Central memory CD8-positive, alpha-beta T cell (primary cell): ENCODE measurements around the gene POLD1.

Source experiments
- ATAC-seq: fragments of 150-1000 bp; cut with Tn5 transposase; replicated peaks from 2 replicates; pipeline ENCODE4 v1.10.0; 2022; ENCODE audit warnings: mild to moderate bottlenecking, moderate FRiP score, moderate number of reproducible peaks; ENCODE audit not compliant: poor library complexity, severe bottlenecking; ENCODE audit errors: extremely low read depth
- DNase-seq, 2 donors: peaks; one replicate each; pipeline ENCODE4 v3.0.0; 2021; ENCODE audit warnings: low spot score in 2 of 2
- H3K27ac Mint-ChIP-seq: one replicate; pipeline ENCODE4 v1.8.0; 2022; ENCODE audit warnings: low read depth, mild to moderate bottlenecking, moderate library complexity, mixed read lengths
- H3K27me3 Mint-ChIP-seq: one replicate; pipeline ENCODE4 v1.8.0; 2022; ENCODE audit warnings: mixed read lengths
- H3K36me3 Mint-ChIP-seq: one replicate; pipeline ENCODE4 v1.8.0; 2022; ENCODE audit warnings: mild to moderate bottlenecking, moderate library complexity, mixed read lengths; ENCODE audit not compliant: insufficient read depth
- H3K4me1 Mint-ChIP-seq: one replicate; pipeline ENCODE4 v1.8.0; 2022; ENCODE audit warnings: mixed read lengths
- H3K4me3 Mint-ChIP-seq: one replicate; pipeline ENCODE4 v1.8.0; 2022; ENCODE audit warnings: mild to moderate bottlenecking, moderate library complexity, mixed read lengths
- H3K9me3 Mint-ChIP-seq: one replicate; pipeline ENCODE4 v1.8.0; 2022; ENCODE audit warnings: mixed read lengths

The POLD1 gene

GRCh38 chr19:50376166-50377050 is 7.7 kb upstream of the POLD1 start, which contains the start of gene NR1H2:
TSS of gene NR1H2 (plus strand) at chr19:50376457. CDS start at chr19:50377606, 1,149 bp downstream.
- Mint-ChIP-seq H3K4me3 (peak within 1 kb of the TSS; percentile 91), H3K9me3 (no peaks in the 10 kb centered on the region), H3K4me1 (peaks cover 42% of the 10 kb centered on the region), H3K27ac (peak within 1 kb of the TSS; percentile 99), H3K36me3 (peaks cover 44% of the 10 kb centered on the region), H3K27me3 (no peaks in the 10 kb centered on the region)
- DNase-seq (peak; percentile 93 to 95), ATAC-seq (peak; percentile 88)

- Mint-ChIP-seq H3K36me3 (peaks cover 48% of the 10 kb centered on the region), H3K4me1 (peaks cover 44% of the 10 kb centered on the region), H3K27me3 (no peaks in the 10 kb centered on the region), H3K4me3 (peak overlapping the region; percentile 91), H3K9me3 (no peaks in the 10 kb centered on the region), H3K27ac (peak overlapping the region; percentile 99)
- no peak for DNase-seq
- ATAC-seq = no peak
These were observed 7.1 kb upstream of the POLD1 start for GRCh38 chr19:50377051-50377461.

- Mint-ChIP-seq H3K4me3 (peak overlapping the region; percentile 91), H3K9me3 (no peaks in the 10 kb centered on the region), H3K27me3 (no peaks in the 10 kb centered on the region), H3K27ac (peak overlapping the region; percentile 99), H3K36me3 (peaks cover 48% of the 10 kb centered on the region), H3K4me1 (peaks cover 44% of the 10 kb centered on the region)
- no peak for DNase-seq
- ATAC-seq = no peak
These were observed 6.6 kb upstream of the POLD1 start for GRCh38 chr19:50377517-50377916.

GRCh38 chr19:50378169-50378862 is 5.8 kb upstream of the POLD1 start:
- peak overlapping the region; percentile 99 for H3K27ac Mint-ChIP-seq
- H3K27me3 Mint-ChIP-seq = no peaks in the 10 kb centered on the region
- DNase-seq (no peak), ATAC-seq (no peak)
- H3K9me3 Mint-ChIP-seq = no peaks in the 10 kb centered on the region
- peaks cover 52% of the 10 kb centered on the region for H3K36me3 Mint-ChIP-seq
- peaks cover 47% of the 10 kb centered on the region for H3K4me1 Mint-ChIP-seq
- H3K4me3 Mint-ChIP-seq = peak overlapping the region; percentile 91

GRCh38 chr19:50378863-50379236 is 5.3 kb upstream of the POLD1 start:
- H3K36me3 Mint-ChIP-seq = peaks cover 57% of the 10 kb centered on the region
- peaks cover 53% of the 10 kb centered on the region for H3K4me1 Mint-ChIP-seq

GRCh38 chr19:50379602-50380001 is 4.5 kb upstream of the POLD1 start:
- H3K27ac Mint-ChIP-seq = no peak overlapping the region
- H3K36me3 Mint-ChIP-seq = peaks cover 61% of the 10 kb centered on the region
- no peaks in the 10 kb centered on the region for H3K9me3 Mint-ChIP-seq
- ATAC-seq (no peak), DNase-seq (no peak)
- H3K27me3 Mint-ChIP-seq = no peaks in the 10 kb centered on the region
- peaks cover 60% of the 10 kb centered on the region for H3K4me1 Mint-ChIP-seq
- no peak overlapping the region for H3K4me3 Mint-ChIP-seq

More at GRCh38 chr19:50378863-50379236, 5.3 kb upstream of the POLD1 start:
- Mint-ChIP-seq H3K27ac (no peak overlapping the region), H3K4me3 (no peak overlapping the region), H3K9me3 (no peaks in the 10 kb centered on the region), H3K27me3 (no peaks in the 10 kb centered on the region)
- ATAC-seq (no peak), DNase-seq (no peak)

- Mint-ChIP-seq H3K36me3 (peaks cover 61% of the 10 kb centered on the region), H3K27ac (no peak overlapping the region)
These were observed 4.0 kb upstream of the POLD1 start for GRCh38 chr19:50380137-50380536.

GRCh38 chr19:50380751-50381151 is 3.4 kb upstream of the POLD1 start:
- Mint-ChIP-seq H3K4me1 (peaks cover 68% of the 10 kb centered on the region), H3K27me3 (no peaks in the 10 kb centered on the region), H3K4me3 (no peak overlapping the region), H3K36me3 (peaks cover 61% of the 10 kb centered on the region), H3K9me3 (no peaks in the 10 kb centered on the region), H3K27ac (peak overlapping the region; percentile 29)
- no peak for DNase-seq
- ATAC-seq = no peak

More at GRCh38 chr19:50380137-50380536, 4.0 kb upstream of the POLD1 start:
- no peak for DNase-seq
- no peak overlapping the region for H3K4me3 Mint-ChIP-seq
- ATAC-seq = no peak
- no peaks in the 10 kb centered on the region for H3K9me3 Mint-ChIP-seq
- H3K27me3 Mint-ChIP-seq = no peaks in the 10 kb centered on the region
- H3K4me1 Mint-ChIP-seq = peaks cover 65% of the 10 kb centered on the region

- DNase-seq (no peak), ATAC-seq (no peak)
- H3K4me1 Mint-ChIP-seq = peaks cover 58% of the 10 kb centered on the region
These were observed 2.0 kb upstream of the POLD1 start for GRCh38 chr19:50381881-50382729.

GRCh38 chr19:50383001-50383851 is 921 bp upstream of the POLD1 start:
- peaks cover 42% of the 10 kb centered on the region for H3K36me3 Mint-ChIP-seq
- peaks cover 52% of the 10 kb centered on the region for H3K4me1 Mint-ChIP-seq
- H3K4me3 Mint-ChIP-seq = peak overlapping the region; percentile 98
- no peaks in the 10 kb centered on the region for H3K27me3 Mint-ChIP-seq
- no peak for DNase-seq
- no peaks in the 10 kb centered on the region for H3K9me3 Mint-ChIP-seq
- peak overlapping the region; percentile 93 for H3K27ac Mint-ChIP-seq
- ATAC-seq = peak; percentile 42

More at GRCh38 chr19:50381881-50382729, 2.0 kb upstream of the POLD1 start:
- Mint-ChIP-seq H3K9me3 (no peaks in the 10 kb centered on the region), H3K4me3 (no peak overlapping the region), H3K27ac (peak overlapping the region; percentile 93), H3K27me3 (no peaks in the 10 kb centered on the region), H3K36me3 (peaks cover 50% of the 10 kb centered on the region)

GRCh38 chr19:50384685-50385535 is 763 bp downstream of the POLD1 start:
- Mint-ChIP-seq H3K36me3 (peaks cover 27% of the 10 kb centered on the region), H3K27me3 (no peaks in the 10 kb centered on the region), H3K4me1 (peaks cover 40% of the 10 kb centered on the region), H3K9me3 (no peaks in the 10 kb centered on the region), H3K4me3 (peak overlapping the region; percentile 98), H3K27ac (peak overlapping the region; percentile 93)
- ATAC-seq (peak; percentile 0), DNase-seq (no peak)
